ENCODE data around the gene FBXL4.
"Not testable (repeated sequence)": the region's sequence is repeated elsewhere in the genome, so short reads cannot be mapped to it uniquely, and the experiment has no call there.

The FBXL4 gene

DNA sequence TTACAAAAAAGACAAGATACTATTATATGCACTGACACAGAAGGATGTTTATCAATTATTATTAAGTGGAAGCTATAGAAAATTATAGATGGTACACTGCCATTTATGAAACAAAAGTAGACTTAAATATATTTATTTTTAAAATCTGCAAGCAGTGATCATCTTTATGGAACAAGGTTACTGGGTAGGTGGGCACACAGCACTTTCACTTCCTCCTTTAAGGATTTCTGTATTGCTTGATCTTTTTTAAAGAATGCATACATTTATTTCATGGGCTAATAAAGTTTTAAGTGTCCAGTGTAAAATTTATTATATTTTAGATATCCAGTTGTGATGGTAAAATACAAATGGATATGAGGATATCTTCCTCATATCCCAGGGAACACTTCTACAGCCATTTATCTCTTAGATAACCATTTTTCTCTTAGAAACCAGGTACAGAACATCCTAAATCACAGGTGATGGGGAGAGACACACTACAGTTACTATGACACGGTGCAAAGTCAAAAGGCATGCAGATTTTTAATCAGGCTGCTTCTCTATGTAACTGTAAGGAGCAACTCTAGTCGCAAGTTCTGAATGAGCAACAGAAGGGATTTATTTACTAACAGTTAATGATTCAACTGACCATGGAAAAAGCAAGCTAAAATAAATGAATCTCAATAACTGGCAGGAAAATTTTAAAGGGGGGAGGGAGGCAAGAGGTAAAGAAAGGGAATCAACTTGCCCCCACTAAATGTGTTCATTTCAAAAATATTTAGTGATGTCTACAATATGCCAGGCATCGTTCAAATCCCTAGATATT, 2.2 kb downstream of the FBXL4 start:
- DNase-seq: no peak

DNA sequence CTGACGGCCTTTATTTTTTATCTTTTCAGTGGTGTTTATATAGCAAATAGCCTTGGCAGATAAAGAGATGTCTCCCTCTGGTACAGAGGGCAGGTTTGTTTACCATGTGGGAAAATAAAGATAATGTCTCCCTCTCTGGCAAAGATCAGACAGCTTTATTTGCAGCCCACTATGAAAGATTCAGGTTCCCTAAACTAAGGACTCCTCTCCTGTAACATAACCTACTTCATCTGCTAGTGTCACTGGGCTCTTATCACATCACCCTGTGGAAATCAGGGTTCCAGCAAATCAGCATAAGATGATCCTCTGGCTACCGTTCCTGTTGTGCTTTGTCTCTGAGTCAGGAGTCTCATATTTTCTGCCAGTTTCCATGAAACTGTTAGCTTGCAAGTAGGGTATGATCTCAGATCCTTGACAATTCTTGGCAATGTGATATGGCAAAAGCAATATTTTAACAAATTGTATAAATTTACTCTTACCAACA, 3.1 kb downstream of the FBXL4 start:
- no peak for DNase-seq

DNA sequence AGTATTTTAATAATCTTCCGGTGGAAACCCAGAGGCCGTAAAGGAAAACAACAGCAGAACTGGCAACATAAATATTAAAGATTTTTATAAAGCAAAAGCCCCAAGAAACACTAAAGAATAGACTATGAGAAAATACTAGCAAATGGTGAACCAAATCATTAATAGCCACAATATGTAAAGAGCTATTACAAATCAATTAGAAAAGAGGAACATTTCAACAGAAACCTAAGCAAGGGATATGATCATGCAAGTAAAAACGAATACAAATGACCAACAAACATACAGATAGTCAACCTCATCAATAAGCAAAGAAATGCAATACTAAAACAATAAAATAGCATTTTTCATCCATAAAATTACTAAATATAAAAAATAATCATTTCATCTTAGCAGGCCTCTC, 3.6 kb downstream of the FBXL4 start:
- no peak for DNase-seq

DNA sequence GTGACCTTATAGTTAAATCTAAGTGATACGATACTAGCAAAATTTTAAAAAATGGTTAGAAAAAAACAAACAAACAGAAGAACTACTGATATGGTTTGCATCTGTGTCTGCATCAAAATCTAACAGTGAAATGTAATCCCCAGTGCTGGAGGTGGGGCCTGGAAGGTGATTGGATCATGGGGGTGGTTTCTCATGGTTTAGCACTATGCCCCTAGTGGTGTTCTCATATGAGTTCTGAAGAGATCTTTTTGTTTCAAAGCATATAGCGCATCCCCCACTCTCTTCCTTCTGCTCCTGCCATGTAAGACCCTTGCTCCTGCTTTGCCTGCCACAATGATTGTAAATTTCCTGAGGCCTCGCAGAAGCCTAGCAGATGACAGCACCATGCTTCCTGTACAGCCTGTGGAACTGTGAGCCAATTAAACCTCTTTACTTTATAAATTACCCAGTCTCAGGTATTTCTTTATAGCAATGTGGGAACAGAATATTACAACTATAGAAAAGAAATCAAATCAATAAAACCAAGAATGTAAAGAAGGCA, 5.4 kb downstream of the FBXL4 start:
- DNase-seq: no peak

DNA sequence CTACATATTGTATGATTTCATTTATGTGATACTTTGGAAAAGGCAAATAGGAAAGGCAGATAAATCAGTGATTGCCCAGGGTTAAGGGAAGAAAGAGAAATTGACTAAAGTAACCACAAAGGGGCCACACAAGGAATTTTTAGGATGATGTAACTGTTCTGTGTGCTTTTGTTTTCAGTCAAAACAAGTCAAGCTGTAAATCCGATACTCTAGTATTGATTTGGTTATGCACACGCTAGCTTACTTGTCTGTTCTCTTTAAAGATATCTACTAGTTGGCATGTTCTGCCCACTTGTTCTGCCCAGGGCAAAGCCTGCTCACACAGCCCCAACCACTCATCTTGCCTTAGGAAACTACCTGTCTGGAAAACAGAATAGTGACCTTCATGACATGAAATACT, 6.4 kb downstream of the FBXL4 start:
- DNase-seq: no peak

DNA sequence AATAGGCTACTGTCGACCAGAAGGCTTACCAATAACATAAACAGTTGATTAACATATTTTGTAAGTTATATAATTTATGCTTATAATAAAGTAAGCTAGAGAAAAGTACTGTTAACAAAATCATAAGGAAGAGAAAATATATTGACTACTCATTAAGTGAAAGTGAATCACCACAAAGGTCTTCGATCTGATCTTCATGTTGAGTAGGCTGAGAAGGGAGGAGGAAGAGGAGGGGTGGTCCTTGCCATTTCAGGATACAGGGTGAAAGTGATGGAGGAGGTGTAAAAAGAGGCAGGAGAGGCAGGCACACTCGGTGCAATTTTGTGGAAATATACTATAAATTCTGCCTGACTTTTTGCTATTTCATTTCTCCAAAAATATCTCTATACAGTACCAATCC, 10.4 kb downstream of the FBXL4 start:
- DNase-seq: no peak

DNA sequence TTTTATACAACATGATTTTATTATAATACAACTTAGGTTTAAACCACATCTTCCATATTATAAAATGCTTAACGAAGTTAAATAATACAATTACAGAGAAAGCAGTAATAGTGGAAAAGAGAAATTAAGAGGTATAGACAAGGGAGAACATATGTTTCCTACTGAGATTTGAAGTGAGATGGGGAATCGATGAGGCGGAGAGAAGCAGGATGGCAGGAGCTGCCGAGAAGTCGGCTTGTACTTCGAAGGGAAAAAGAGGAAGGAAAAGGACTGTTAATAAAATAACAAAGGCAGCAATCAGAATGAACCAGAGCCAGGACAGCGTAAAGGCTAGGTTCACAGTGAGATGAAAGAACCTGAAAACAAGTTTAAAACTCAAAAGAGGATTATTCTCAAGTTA, 15.4 kb downstream of the FBXL4 start:
- DNase-seq: no peak

DNA sequence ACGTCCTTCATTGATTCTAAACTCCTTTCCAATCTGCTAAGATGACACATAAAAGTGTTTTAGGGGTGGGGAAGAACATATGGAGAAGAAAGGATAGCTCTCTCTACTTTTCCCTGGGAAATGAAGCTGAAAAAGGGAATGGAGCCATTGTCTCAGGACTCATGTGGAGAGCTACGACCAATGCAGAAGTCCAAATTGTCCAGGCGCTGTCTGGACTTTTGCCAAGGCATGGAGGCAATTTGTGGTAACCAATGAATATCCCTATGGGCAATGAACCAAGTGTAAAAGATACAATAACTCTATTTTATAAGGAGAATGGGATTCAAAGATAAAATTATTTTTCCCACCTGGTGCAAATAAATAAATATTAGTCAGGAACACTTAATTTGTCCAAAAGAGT, 16.1 kb downstream of the FBXL4 start:
- no peak for DNase-seq

DNA sequence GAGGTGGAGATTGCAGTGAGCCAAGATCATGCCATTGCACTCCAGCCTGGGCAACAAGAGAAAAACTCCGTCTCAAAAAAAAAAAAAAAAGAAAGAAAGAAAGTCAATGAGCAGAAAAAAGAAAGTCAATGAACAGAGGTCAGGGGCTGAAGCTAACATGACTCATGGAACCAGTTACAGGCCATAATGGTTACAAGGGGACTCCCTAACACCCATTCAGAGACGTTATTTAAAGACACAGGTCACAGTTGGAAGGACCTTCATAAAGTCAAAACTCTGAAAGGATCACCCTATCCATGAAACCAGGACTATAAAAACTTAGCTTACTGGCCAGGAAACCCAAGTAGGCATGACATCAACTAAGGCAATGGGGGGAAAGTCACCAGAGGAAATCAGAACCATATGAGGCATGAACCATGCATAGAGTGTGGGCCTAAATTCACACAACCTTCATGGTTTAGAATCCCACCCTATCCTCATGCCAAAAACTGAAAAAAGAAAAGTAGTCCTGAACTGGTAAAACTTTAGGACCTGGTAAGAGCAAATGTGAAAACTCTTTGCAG, 18.2 kb downstream of the FBXL4 start:
- no peak for DNase-seq

DNA sequence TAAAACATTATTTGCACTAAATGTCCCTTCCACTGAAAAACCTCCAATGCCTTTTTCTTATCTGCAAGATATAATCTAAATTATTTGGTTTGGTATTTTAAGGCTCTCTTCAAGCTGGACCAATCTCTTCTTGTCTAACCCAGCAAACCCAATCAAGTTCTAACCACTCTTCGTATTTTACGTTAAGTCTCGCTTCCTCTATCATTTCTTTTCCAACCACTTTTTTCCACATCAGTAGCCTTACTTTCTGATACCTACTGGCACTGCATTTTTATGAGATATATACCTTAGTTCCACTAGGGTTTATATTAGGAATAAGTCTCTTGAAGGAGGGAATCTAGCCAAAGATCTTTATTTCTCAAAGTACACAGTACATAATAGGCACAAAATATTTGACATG, 19.1 kb downstream of the FBXL4 start:
- no peak for DNase-seq

DNA sequence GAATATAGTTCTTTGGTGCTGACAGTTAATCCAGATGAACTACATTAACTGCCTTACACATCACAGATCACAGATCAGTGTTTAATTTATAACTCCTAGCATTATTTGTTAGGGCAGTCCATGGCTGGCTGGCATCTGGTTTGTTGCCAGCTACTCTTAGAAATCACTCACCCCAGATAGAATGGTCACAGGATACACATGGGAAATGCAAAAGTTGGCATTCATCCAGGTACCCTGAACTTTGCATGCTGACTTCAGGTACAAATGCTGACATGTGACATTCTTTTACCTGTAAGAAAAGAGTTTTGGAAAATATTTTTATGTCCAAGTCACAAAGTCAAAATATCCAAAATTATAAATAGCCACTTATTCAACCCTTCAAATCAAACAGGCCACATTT, 20.2 kb downstream of the FBXL4 start:
- DNase-seq: no peak

DNA sequence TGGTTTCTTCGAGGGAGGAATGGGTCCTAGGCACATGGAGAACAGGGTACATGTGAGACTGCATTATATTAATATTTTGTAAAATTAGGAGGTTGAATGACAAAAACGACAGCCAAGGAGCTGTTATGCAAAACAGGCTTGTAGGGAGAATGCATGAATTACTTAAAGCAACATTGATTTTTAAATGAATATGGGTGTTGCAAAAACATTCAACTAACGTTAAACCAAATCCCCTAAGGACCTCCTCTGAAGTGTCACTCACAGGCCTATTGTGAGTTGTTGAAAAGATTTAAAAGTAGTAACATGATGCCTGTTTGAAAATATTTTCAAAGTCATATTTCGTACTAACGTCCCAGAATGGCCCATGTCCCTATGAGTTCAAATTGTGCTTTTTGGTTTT, 21.9 kb downstream of the FBXL4 start:
- DNase-seq: peak; percentile 15 to 38

DNA sequence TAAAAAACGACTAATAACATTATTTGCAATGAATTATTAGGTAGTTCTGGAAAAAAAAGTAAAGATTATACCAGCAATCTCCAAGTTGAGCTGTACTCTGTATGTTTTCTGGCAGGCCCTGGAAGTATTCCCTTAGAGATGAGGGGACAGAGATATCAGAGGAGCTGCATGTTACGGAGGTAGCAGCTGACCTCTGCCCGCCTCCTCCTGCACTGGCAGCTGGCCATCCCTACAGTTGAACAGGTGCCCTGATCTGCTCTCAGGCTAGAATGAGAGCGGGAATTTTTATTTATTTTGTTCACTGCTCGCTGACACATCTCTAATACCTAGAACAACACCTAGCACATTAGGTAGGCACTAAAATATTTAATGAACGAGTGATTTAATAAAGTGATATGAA, 23.1 kb downstream of the FBXL4 start:
- no peak for DNase-seq

DNA sequence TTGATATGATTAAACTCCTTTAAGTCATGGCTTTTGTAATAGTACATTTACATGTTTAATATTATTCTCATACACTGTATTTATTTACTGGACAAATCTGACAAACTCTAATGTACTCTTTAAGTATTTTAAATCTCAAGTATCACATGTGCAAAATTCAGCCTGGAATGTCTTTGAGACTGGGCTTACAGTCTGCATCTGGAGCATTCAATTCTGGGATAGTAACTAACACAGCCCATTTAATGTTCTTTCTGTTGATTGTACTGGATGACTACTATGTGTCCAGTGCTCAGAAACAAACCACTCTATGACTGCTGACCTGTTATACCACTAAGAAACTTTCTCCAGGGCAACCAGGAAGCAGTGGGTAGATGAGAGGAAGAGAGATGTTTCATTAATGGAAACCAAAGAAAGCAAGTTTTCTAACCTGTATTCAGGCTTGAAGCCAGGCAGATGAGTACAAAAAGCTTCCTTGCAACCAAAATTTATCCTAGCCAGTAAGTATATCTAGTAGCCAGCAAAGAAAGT, 26.8 kb downstream of the FBXL4 start:
- DNase-seq: no peak

DNA sequence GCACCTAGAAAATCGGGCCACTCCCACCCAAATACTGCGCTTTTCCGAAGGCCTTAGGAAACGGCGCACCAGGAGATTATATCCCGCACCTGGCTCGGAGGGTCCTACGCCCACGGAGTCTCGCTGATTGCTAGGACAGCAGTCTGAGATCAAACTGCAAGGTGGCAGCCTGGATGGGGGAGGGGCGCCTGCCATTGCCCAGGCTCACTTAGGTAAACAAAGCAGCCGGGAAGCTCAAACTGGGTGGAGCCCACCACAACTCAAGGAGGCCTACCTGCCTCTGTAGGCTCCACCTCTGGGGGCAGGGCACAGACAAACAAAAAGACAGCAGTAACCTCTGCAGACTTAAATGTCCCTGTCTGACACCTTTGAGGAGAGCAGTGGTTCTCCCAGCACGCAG, 36.8 kb downstream of the FBXL4 start:
- DNase-seq: not testable (repeated sequence)

DNA sequence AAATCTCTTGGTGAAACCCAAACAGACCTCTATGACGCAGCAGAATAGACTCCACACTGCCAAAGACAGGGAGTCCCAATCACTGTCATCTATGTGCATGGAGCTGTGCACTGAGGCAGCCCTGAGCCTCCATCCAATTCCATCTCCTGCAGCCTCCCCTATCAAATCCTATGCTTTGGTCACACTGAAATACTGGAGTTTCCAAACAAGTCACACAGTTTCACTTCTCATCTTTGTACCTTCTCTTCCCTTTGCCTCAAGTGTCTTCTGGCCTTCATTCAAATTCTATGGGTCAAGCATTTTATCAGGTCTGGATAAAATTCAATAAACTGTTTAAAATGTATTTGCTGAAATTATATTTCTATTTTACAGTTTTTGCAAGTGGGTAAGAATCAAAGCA, 38.5 kb downstream of the FBXL4 start:
- DNase-seq: no peak

DNA sequence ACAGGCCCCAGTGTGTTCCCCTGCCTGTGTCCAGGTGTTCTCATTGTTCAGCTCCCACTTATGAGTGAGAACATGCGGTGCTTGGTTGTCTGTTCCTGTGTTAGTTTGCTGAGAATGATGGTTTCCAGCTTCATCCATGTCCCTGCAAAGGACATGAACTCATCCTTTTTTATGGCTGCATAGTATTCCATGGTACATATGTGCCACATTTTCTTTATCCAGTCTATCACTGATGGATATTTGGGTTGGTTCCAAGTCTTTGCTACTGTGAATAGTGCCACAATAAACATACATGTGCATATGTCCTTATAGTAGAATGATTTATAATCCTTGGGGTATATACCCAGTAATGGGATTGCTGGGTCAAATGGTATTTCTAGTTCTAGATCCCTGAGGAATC, 41.4 kb downstream of the FBXL4 start:
- DNase-seq: not testable (repeated sequence)

DNA sequence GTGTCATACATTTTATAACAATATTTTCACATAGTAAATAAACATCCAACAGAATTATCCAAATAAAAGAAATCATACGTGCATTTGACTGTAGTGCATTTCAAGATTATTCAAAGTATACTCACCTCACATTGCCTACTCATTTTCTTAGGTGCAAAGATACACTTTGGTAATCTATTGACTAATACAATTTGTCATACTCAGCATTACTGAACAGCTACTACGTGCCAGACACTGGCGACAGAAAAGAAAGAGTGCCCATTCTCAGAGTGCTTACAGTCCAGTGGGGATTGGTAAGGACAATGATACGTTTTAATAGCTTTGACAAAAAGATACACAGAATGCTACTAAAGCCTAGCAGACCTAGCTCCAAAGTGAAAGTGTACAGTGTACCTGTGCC, 42.0 kb downstream of the FBXL4 start:
- no peak for DNase-seq

DNA sequence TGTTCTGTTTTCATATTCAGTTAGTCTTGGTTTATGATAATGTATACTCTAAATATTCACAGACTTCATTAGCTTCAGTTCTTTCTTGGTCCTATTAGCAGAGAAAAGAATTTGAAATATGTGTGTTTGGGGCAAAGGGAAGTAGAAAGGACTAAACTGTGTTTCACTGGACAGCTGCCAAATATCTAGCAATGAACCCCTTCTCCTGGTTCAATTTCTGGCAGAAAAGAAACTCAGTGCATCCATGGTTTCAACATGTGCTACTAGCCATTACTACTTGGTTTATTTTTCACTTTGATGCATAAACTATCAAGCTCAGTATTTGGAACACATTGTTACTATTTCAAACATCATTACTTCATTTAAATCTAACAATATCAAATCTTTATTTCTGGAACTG, 43.6 kb downstream of the FBXL4 start:
- no peak for DNase-seq

DNA sequence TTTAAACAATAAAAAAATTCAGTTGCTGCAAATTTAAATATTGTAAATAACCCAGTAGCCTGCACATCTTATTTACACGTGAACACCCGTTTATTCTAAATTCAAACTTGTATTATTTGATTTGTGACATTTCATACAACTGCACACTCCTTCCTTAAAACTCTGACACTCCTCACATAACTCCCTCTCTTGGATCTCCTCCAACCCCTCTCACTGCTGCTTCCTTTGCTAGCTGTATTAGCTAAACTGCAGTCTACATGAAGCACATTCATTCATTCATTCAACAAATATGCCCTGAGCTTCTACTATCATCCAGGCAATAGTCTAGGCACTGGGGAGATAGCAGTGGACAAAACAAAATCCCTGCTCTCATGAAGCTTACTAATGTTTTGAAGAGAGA, 47.0 kb downstream of the FBXL4 start:
- DNase-seq: no peak

DNA sequence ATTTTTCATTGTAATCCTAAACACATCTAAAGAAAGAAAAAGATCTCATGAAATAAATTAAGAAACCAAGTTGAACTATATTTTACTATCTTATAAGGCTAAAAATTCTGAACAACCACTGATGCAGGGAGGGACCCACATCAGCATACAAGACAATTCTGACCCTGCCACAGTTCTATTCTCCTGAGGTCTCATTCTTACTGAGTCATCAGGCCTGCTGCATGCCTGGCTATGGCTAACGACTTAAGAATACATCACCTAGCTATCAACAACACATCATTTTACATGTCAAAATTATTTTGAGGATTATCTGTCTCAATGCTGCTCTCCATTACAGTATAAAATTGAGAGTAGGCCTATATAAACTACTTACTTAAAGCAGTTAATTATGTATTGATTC, 52.9 kb downstream of the FBXL4 start:
- DNase-seq: no peak

DNA sequence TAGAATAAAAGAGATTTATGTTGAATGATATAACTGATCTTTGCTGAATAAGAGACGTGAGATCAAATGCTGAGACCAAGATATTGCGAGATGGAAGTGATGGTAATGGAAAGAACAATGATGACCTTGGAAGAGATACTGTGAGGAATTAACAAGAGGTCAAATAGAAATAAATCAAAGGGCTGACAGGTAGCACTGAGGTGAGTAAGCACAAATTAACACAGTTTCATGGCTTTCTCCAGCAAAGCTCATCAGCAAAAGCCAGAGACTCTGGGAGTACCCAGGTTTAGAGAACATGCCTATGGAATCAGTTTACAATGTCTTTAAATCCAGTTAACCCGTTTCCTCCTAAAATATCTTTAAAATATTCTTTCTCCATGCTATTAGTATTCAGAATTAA, 60.1 kb downstream of the FBXL4 start:
- DNase-seq: no peak

DNA sequence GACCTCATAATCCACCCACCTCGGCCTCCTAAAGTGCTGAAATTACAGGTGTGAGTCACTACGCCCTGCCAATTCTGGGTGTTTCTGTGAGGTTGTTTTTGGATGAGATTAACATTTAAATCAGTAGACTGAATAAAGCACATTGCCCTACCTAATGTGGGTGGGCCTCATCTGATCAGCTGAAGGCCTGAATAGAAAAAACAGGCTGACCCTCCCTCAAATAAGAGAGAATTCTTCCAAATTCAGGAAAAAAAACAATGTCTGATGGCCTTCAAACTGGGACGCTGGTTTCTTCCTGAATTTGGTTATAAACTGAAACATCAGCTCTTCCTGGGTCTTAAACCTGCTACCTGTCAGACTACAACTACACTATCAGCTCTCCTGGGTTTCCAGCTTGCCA, 62.4 kb downstream of the FBXL4 start:
- DNase-seq: no peak

DNA sequence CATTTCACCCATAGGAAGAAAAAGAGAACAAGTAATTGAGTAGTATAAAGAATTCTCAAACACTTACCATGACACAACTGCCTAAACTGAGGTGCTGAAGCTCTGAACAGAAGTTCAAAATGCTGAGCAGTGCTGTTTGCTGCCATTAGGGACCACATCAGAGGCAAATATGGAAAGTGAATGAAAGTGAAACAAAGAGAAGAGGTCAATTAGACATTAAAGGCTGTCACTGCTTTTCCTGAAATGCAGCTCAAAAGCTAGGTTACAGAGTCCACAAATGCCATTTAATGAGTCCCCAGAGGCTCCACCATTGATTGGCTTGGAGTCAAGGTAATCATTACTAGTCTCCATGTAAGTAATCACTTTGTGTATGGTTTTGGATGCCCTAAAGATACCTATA, 67.3 kb downstream of the FBXL4 start:
- DNase-seq: no peak
